ENCODE results near the gene EPHA4. TPM values are rescaled to one million over a fixed set of nuclear protein-coding genes. Genes with fewer than 3 reads are reported as not detected.

Gene EPHA4
- total RNA-seq, 1 donor from 2014 or later, result 30.1 TPM

DNA sequence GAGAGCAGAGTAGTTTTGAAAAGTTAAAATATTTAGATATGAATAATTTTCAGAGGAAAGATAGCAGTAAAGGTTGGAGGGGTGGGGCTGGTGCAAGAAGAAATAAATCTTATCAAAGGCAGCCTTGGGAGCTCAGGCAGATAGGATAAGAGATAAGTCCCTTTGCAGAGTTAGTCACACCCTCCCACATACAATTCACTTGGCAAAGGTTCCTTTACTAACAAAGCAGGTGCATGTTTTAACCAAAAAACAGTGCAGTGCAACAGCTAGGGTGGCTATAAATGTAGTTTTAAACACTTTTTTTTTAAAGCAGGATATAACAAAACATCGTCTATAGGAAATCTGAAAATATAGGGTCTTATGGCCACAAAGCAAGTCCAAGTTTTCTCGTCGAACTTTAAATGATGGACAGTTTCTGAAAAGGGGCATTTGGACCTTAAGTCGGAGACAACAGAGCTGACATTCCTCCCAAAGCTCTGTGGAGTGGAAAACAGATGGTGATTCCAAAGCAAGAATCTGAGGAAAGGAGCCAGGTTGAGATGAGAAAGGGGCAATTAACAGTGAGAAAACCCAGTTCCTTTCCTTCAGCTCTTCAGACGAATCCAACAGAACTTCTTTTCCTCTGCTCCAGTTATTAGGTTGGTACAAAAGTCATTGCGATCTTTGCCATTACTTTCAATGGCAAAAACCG is 53.0 kb downstream of the EPHA4 start:
- Histone ChIP-seq H3K9ac (ENCODE audit: low read length) (peak overlapping the region; percentile 38), H3K27ac (ENCODE audit: low read depth, low read length) (peak overlapping the region; percentile 64), H3K4me3 (ENCODE audit: insufficient read depth, low read depth, low read length) (no peak overlapping the region), H3K9me3 (ENCODE audit: insufficient read depth, low read depth, low read length) (no peaks in the 10 kb centered on the region), H3K36me3 (ENCODE audit: insufficient read depth, low read length) (no peaks in the 10 kb centered on the region), H3K4me2 (ENCODE audit: low read length) (peak overlapping the region; percentile 51), H3K4me1 (ENCODE audit: insufficient read depth, low read length) (peaks cover 22% of the 10 kb centered on the region), H4K20me1 (ENCODE audit: insufficient read depth, low read length) (no peaks in the 10 kb centered on the region), H2AFZ (ENCODE audit: low read depth, low read length) (no peak overlapping the region), H3K79me2 (ENCODE audit: insufficient read depth, low read length) (no peaks in the 10 kb centered on the region), H3K27me3 (ENCODE audit: insufficient read depth, low read length) (no peaks in the 10 kb centered on the region)
- no peak overlapping the region for H3K4me3 Mint-ChIP-seq (ENCODE audit: unreplicated experiment)
- FAIRE-seq (no peak), DNase-seq (ENCODE audit: low read depth) (peak; percentile 65)
- H3K27ac Mint-ChIP-seq (ENCODE audit: unreplicated experiment), result no peak overlapping the region
- no peaks in the 10 kb centered on the region for H3K36me3 Mint-ChIP-seq (ENCODE audit: low read depth, unreplicated experiment)
- H3K27me3 Mint-ChIP-seq (ENCODE audit: low read depth, unreplicated experiment), result no peaks in the 10 kb centered on the region
- peaks cover 13% of the 10 kb centered on the region for H3K4me1 Mint-ChIP-seq (ENCODE audit: low read depth, unreplicated experiment)
- no peaks in the 10 kb centered on the region for H3K9me3 Mint-ChIP-seq (ENCODE audit: unreplicated experiment)
- TF ChIP-seq CTCF (IDR thresholded peaks at IDR 0.05; ENCODE audit: insufficient read depth, low read depth, low read length) (no peak), EZH2 (IDR thresholded peaks at IDR 0.05; ENCODE audit: insufficient read depth, low read length) (no peak)

DNA sequence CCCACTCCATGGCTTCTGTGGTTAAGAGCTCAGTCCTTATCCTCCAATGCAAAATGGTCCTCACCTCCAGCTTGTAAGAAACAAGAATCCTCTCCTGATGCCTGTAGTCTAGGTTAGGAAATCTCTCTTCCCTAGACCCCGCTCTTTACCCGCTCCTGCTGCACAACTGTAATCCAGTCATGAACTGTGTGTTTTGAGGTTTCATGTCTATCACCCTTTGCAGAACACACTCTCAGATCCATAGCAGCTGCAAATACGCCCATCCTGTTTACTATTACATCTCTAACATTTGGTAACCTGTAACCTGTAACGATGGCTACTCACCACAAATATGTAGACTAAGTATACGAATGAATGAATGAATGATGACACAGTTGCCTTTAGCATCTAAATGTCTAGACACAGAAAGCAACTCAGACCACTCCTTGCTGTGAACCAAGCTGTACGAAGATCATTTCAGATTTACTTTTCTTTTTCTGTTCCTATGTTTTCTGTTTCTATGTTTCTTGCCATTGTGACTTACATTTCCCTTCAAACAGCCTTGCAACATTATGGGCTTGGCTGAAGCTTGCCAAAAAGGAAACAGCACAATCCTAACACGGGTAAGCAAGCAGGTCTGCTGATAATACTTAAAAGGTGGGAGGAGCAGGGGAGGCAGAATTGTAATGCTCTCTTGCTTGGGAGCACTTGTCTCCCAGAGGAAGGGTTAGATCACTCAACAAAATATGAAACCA is 53.7 kb downstream of the EPHA4 start:
- no peak for TF ChIP-seq EZH2 (IDR thresholded peaks at IDR 0.05; ENCODE audit: insufficient read depth, low read length)

DNA sequence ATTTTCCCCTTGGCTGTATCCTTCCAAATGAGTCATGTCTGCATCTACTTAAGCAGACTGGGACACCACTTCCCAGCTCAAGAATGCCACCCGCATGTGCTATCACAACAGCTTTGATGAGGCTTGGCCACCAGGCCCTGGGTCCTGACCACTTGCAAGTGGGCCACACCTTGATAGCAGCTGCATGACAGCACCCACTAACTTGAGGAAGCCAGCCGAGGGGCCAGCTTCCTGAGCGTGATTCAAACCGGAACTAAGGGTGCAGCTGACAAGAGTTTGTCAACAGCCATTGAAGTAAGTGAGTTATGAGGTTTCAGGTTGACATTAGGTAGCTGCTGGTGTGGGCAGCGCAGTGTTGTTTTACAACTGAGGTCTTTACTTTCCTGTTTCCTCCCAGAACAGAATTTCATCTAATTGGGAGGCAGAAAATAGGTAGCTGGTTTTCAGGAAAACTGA is 54.4 kb downstream of the EPHA4 start:
- no peak overlapping the region for H3K4me3 ChIP-seq (ENCODE audit: insufficient read depth, low read depth, low read length)
- no peaks in the 10 kb centered on the region for H3K36me3 ChIP-seq (ENCODE audit: insufficient read depth, low read length)
- Mint-ChIP-seq H3K4me3 (ENCODE audit: unreplicated experiment) (no peak overlapping the region), H3K36me3 (ENCODE audit: low read depth, unreplicated experiment) (no peaks in the 10 kb centered on the region), H3K9me3 (ENCODE audit: unreplicated experiment) (no peaks in the 10 kb centered on the region), H3K27ac (ENCODE audit: unreplicated experiment) (no peak overlapping the region), H3K4me1 (ENCODE audit: low read depth, unreplicated experiment) (peaks cover 13% of the 10 kb centered on the region), H3K27me3 (ENCODE audit: low read depth, unreplicated experiment) (no peaks in the 10 kb centered on the region)
- H3K79me2 ChIP-seq (ENCODE audit: insufficient read depth, low read length), result no peaks in the 10 kb centered on the region
- peak overlapping the region; percentile 45 for H3K27ac ChIP-seq (ENCODE audit: low read depth, low read length)
- no peak overlapping the region for H2AFZ ChIP-seq (ENCODE audit: low read depth, low read length)
- no peaks in the 10 kb centered on the region for H3K9me3 ChIP-seq (ENCODE audit: insufficient read depth, low read depth, low read length)
- H4K20me1 ChIP-seq (ENCODE audit: insufficient read depth, low read length), result no peaks in the 10 kb centered on the region
- H3K4me1 ChIP-seq (ENCODE audit: insufficient read depth, low read length), result peaks cover 22% of the 10 kb centered on the region
- no peaks in the 10 kb centered on the region for H3K27me3 ChIP-seq (ENCODE audit: insufficient read depth, low read length)
- H3K9ac ChIP-seq (ENCODE audit: low read length), result peak overlapping the region; percentile 18
- peak; percentile 95 for DNase-seq (ENCODE audit: low read depth)
- FAIRE-seq, result no peak
- no peak for TF ChIP-seq EZH2 (IDR thresholded peaks at IDR 0.05; ENCODE audit: insufficient read depth, low read length)
- no peak for TF ChIP-seq CTCF (IDR thresholded peaks at IDR 0.05; ENCODE audit: insufficient read depth, low read depth, low read length)
- peak overlapping the region; percentile 51 for H3K4me2 ChIP-seq (ENCODE audit: low read length)

More for the DNA sequence above, 53.7 kb downstream of the EPHA4 start:
- Histone ChIP-seq H3K9me3 (ENCODE audit: insufficient read depth, low read depth, low read length) (no peaks in the 10 kb centered on the region), H3K4me3 (ENCODE audit: insufficient read depth, low read depth, low read length) (no peak overlapping the region), H3K9ac (ENCODE audit: low read length) (peak overlapping the region; percentile 38), H3K27ac (ENCODE audit: low read depth, low read length) (peak overlapping the region; percentile 64), H3K4me1 (ENCODE audit: insufficient read depth, low read length) (peaks cover 22% of the 10 kb centered on the region), H3K4me2 (ENCODE audit: low read length) (peak overlapping the region; percentile 51), H3K79me2 (ENCODE audit: insufficient read depth, low read length) (no peaks in the 10 kb centered on the region), H2AFZ (ENCODE audit: low read depth, low read length) (no peak overlapping the region), H4K20me1 (ENCODE audit: insufficient read depth, low read length) (no peaks in the 10 kb centered on the region), H3K27me3 (ENCODE audit: insufficient read depth, low read length) (no peaks in the 10 kb centered on the region), H3K36me3 (ENCODE audit: insufficient read depth, low read length) (no peaks in the 10 kb centered on the region)
- Mint-ChIP-seq H3K27me3 (ENCODE audit: low read depth, unreplicated experiment) (no peaks in the 10 kb centered on the region), H3K9me3 (ENCODE audit: unreplicated experiment) (no peaks in the 10 kb centered on the region), H3K36me3 (ENCODE audit: low read depth, unreplicated experiment) (no peaks in the 10 kb centered on the region), H3K27ac (ENCODE audit: unreplicated experiment) (no peak overlapping the region), H3K4me3 (ENCODE audit: unreplicated experiment) (no peak overlapping the region), H3K4me1 (ENCODE audit: low read depth, unreplicated experiment) (peaks cover 13% of the 10 kb centered on the region)
- no peak for FAIRE-seq
- DNase-seq (ENCODE audit: low read depth), result peak; percentile 84
